Measurements from ENCODE around the gene RGL4.

The RGL4 gene

GRCh38 chr22:23744485-23744884 is 53.7 kb downstream of the RGL4 start:
- CTCF ChIA-PET: interaction anchor here (1.5 to 2.6 kb wide), 3 partner anchors 13 to 105 kb away, joined by 3 to 5 read pairs (median 3); no protein-coding TSS in a partner anchor
- no peak for DNase-seq (ENCODE audit: low read depth, low spot score)
- no peak overlapping the region for H3K4me3 ChIP-seq (ENCODE audit: low read depth, low read length)
- TF ChIP-seq CTCF (IDR thresholded peaks at IDR 0.05; ENCODE audit: insufficient read depth, low read length, missing control alignments): no peak
- POLR2A ChIA-PET: no interaction called here

GRCh38 chr22:23745791-23746190 is 55.0 kb downstream of the RGL4 start:
- ChIA-PET CTCF (interaction anchor here (1.4 to 2.6 kb wide), 3 partner anchors 14 to 25 kb away, joined by 3 to 5 read pairs (median 3); no protein-coding TSS in a partner anchor), POLR2A (no interaction called here)
- no peak for DNase-seq (ENCODE audit: low read depth, low spot score)
- TF ChIP-seq CTCF (IDR thresholded peaks at IDR 0.05; ENCODE audit: insufficient read depth, low read length, missing control alignments): no peak
- H3K4me3 ChIP-seq (ENCODE audit: low read depth, low read length): no peak overlapping the region

All from AG04449 (cell line).